NB4 (cell line): ENCODE results near the gene JAKMIP3.

ENCODE experiments used
- MYC ChIP-seq: IDR thresholded peaks from 2 replicates; pipeline ENCODE4 v1.6.1; 2011; ENCODE audit warnings: low read depth, low read length
- POLR2A ChIP-seq: IDR thresholded peaks from 2 replicates; pipeline ENCODE4 v1.6.1; 2011; ENCODE audit warnings: mild to moderate bottlenecking; ENCODE audit not compliant: insufficient read length; ENCODE audit errors: extremely low read depth
- TF ChIP-seq, protein P1 (sequence below): IDR thresholded peaks from one replicate; pipeline ENCODE4 v1.5.1; 2012; ENCODE audit warnings: low read depth, low read length
- TF ChIP-seq, protein P2 (sequence below): IDR thresholded peaks from 2 replicates; pipeline ENCODE4 v1.6.1; 2011; ENCODE audit warnings: low read depth, low read length

DNA sequence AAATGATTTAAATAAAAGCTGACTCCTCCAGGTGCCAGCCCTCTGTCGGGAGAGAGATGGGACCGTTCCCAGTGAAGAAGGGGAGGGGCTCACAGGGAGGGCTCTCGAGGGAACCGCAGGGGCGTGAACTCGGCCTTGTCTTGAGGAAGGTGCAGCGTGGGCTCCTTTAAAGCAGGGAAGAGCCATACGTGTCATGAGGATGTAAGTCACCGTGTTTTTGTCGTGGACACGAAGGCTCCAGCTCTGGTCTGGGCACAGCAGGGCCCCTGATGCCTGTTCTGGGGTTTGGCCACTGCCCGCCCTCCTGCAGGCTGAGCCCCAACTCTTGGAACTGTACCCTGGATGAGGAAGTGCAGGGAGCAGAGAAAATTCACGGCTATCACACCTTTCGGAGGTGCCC, 45.0 kb downstream of the JAKMIP3 start:
- TF ChIP-seq, protein P1, sequence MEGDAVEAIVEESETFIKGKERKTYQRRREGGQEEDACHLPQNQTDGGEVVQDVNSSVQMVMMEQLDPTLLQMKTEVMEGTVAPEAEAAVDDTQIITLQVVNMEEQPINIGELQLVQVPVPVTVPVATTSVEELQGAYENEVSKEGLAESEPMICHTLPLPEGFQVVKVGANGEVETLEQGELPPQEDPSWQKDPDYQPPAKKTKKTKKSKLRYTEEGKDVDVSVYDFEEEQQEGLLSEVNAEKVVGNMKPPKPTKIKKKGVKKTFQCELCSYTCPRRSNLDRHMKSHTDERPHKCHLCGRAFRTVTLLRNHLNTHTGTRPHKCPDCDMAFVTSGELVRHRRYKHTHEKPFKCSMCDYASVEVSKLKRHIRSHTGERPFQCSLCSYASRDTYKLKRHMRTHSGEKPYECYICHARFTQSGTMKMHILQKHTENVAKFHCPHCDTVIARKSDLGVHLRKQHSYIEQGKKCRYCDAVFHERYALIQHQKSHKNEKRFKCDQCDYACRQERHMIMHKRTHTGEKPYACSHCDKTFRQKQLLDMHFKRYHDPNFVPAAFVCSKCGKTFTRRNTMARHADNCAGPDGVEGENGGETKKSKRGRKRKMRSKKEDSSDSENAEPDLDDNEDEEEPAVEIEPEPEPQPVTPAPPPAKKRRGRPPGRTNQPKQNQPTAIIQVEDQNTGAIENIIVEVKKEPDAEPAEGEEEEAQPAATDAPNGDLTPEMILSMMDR = no peak
- TF ChIP-seq POLR2A (no peak), MYC (no peak)
- TF ChIP-seq, protein P2, sequence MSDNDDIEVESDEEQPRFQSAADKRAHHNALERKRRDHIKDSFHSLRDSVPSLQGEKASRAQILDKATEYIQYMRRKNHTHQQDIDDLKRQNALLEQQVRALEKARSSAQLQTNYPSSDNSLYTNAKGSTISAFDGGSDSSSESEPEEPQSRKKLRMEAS = no peak
